ENCODE measurements around the gene CEP152. TPM values are rescaled to one million over a fixed set of nuclear protein-coding genes. Genes with fewer than 3 reads are reported as not detected.

The CEP152 gene
- total and polyA plus RNA-seq, 2 donors from 2014 or later = 1.4 to 4.5 TPM

- TF ChIP-seq CTCF (IDR thresholded peaks at IDR 0.05; ENCODE audit: borderline replicate concordance, extremely low read depth, insufficient read depth) = no peak
- H3K27me3 ChIP-seq (ENCODE audit: control insufficient read depth, insufficient read depth, low read length) = no peaks in the 10 kb centered on the region
- H3K4me3 ChIP-seq (ENCODE audit: low read length in 3 of 3) = no peak overlapping the region
- no peaks in the 10 kb centered on the region for H3K9me3 ChIP-seq (ENCODE audit: control insufficient read depth in 2 of 3, insufficient read depth in 1 of 3, low read length in 3 of 3)
- DNase-seq (no peak), FAIRE-seq (no peak)
- no peaks in the 10 kb centered on the region for H3K4me1 ChIP-seq (ENCODE audit: control insufficient read depth in 2 of 3, insufficient read depth in 2 of 3, low read depth in 1 of 3, low read length in 3 of 3)
- H3K36me3 ChIP-seq (ENCODE audit: control insufficient read depth in 2 of 3, insufficient read depth in 3 of 3, low read length in 3 of 3) = no peaks in the 10 kb centered on the region
- H3K27ac ChIP-seq (ENCODE audit: low read depth in 2 of 2, low read length in 2 of 2) = no peak overlapping the region
- intact Hi-C loops (cut with DNase I) = no loop called here
- no peak overlapping the region for H3K9ac ChIP-seq (ENCODE audit: low read length in 3 of 3)
These were observed 17.6 kb upstream of the CEP152 start for GRCh38 chr15:48828471-48828870.

DNA sequence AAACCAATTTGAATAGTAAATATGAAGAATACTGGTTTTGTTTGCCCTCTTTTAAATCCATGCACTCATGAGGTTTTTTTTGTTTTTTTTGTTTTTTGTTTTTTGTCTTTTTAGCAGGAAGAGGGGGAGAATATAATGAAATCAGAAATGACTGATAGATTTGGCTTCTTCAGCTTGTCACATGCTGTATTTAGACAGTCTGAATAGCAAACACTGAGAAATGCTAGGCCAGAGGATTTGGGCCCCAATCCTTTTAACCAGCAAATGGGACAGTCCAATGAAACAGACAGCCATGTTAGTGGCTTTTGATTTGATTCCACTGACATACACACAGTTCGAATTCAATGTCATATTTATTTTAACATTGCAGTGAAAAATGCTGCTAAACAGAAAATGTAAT is 14.2 kb upstream of the CEP152 start:
- no peak for TF ChIP-seq CTCF (IDR thresholded peaks at IDR 0.05; ENCODE audit: borderline replicate concordance, extremely low read depth, insufficient read depth)
- H3K27ac ChIP-seq (ENCODE audit: low read depth in 2 of 2, low read length in 2 of 2) = no peak overlapping the region
- DNase-seq = no peak
- no peaks in the 10 kb centered on the region for H3K4me1 ChIP-seq (ENCODE audit: control insufficient read depth in 2 of 3, insufficient read depth in 2 of 3, low read depth in 1 of 3, low read length in 3 of 3)
- no peaks in the 10 kb centered on the region for H3K9me3 ChIP-seq (ENCODE audit: control insufficient read depth in 2 of 3, insufficient read depth in 1 of 3, low read length in 3 of 3)
- no peak overlapping the region for H3K9ac ChIP-seq (ENCODE audit: low read length in 3 of 3)
- FAIRE-seq = no peak
- intact Hi-C loops (cut with DNase I) = no loop called here
- H3K36me3 ChIP-seq (ENCODE audit: control insufficient read depth in 2 of 3, insufficient read depth in 3 of 3, low read length in 3 of 3) = no peaks in the 10 kb centered on the region
- H3K27me3 ChIP-seq (ENCODE audit: control insufficient read depth, insufficient read depth, low read length) = no peaks in the 10 kb centered on the region
- H3K4me3 ChIP-seq (ENCODE audit: low read length in 3 of 3) = no peak overlapping the region

DNA sequence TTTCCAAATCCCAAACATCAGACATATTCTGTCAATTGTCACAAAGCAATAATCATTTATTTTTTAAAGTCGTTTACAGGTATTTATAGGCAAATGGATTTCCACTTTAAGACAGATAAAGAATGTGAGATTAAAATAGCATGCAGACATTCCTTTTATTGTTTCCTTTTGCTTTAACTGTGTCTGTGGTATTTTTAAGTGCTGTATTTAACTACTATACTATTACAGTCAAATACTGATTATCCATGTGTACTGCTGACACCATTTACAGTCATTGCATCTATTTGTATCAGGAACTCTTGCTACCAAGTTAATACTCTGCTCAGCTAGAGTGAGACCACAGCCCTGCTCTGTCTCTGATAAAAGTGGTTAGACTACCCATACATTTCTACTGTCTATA is 12.8 kb upstream of the CEP152 start:
- Histone ChIP-seq H3K27me3 (ENCODE audit: control insufficient read depth, insufficient read depth, low read length) (no peaks in the 10 kb centered on the region), H3K27ac (ENCODE audit: low read depth in 2 of 2, low read length in 2 of 2) (no peak overlapping the region), H3K9me3 (ENCODE audit: control insufficient read depth in 2 of 3, insufficient read depth in 1 of 3, low read length in 3 of 3) (no peaks in the 10 kb centered on the region), H3K4me3 (ENCODE audit: low read length in 3 of 3) (no peak overlapping the region), H3K9ac (ENCODE audit: low read length in 3 of 3) (no peak overlapping the region), H3K4me1 (ENCODE audit: control insufficient read depth in 2 of 3, insufficient read depth in 2 of 3, low read depth in 1 of 3, low read length in 3 of 3) (no peaks in the 10 kb centered on the region), H3K36me3 (ENCODE audit: control insufficient read depth in 2 of 3, insufficient read depth in 3 of 3, low read length in 3 of 3) (no peaks in the 10 kb centered on the region)
- no peak for TF ChIP-seq CTCF (IDR thresholded peaks at IDR 0.05; ENCODE audit: borderline replicate concordance, extremely low read depth, insufficient read depth)
- DNase-seq (no peak), FAIRE-seq (no peak)
- intact Hi-C loops (cut with DNase I) = no loop called here

DNA sequence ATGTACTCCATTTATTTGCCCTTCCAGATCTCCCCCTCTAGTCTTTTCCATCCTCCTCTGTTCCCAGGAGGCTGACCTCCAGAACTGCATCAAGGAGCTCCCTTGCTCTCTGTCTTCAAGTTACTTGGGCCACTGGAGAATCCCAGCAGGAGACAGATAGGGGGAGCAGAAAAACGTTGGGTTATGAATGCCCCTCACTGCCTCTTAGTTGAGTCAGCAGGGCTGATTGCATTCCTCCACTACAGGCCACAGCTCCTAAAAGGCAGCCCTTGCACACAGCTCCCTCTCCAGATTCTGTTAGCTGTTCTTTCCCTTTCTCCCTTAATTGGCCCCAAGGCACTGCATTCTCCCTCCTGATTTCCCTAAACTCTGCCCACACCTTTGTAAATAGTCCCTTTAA is 12.4 kb upstream of the CEP152 start:
- H3K4me1 ChIP-seq (ENCODE audit: control insufficient read depth in 2 of 3, insufficient read depth in 2 of 3, low read depth in 1 of 3, low read length in 3 of 3) = no peaks in the 10 kb centered on the region
- H3K27me3 ChIP-seq (ENCODE audit: control insufficient read depth, insufficient read depth, low read length) = no peaks in the 10 kb centered on the region
- intact Hi-C loops (cut with DNase I) = no loop called here
- H3K36me3 ChIP-seq (ENCODE audit: control insufficient read depth in 2 of 3, insufficient read depth in 3 of 3, low read length in 3 of 3) = no peaks in the 10 kb centered on the region
- H3K9ac ChIP-seq (ENCODE audit: low read length in 3 of 3) = no peak overlapping the region
- H3K27ac ChIP-seq (ENCODE audit: low read depth in 2 of 2, low read length in 2 of 2) = no peak overlapping the region
- no peak for DNase-seq
- FAIRE-seq = no peak
- no peak overlapping the region for H3K4me3 ChIP-seq (ENCODE audit: low read length in 3 of 3)
- no peak for TF ChIP-seq CTCF (IDR thresholded peaks at IDR 0.05; ENCODE audit: borderline replicate concordance, extremely low read depth, insufficient read depth)
- no peaks in the 10 kb centered on the region for H3K9me3 ChIP-seq (ENCODE audit: control insufficient read depth in 2 of 3, insufficient read depth in 1 of 3, low read length in 3 of 3)

Data from kidney (tissue), 14 donors.